Skeletal muscle tissue (tissue), 4 donors: Measurements from ENCODE around the gene CHP2. TPM values are rescaled to one million over a fixed set of nuclear protein-coding genes. Genes with fewer than 3 reads are reported as not detected.

ENCODE experiments used
- H3K27ac ChIP-seq: one replicate; pipeline ENCODE4 v1.7.0; 2013; ENCODE audit warnings: mild to moderate bottlenecking, low read depth, low read length, inconsistent platforms
- H3K27me3 ChIP-seq, 3 donors: one replicate each; pipeline ENCODE4 v1.7.0; 2013; ENCODE audit warnings: low read length in 3 of 3; ENCODE audit not compliant: control insufficient read depth in 3 of 3, insufficient read depth in 3 of 3
- H3K36me3 ChIP-seq, 3 donors: one replicate each; pipeline ENCODE4 v1.7.0; 2013; ENCODE audit warnings: low read length in 3 of 3; ENCODE audit not compliant: control insufficient read depth in 3 of 3, insufficient read depth in 3 of 3
- H3K4me1 ChIP-seq, 3 donors: one replicate each; pipeline ENCODE4 v1.7.0; 2013; ENCODE audit warnings: low read length in 3 of 3, mild to moderate bottlenecking in 3 of 3; ENCODE audit not compliant: control insufficient read depth in 3 of 3, insufficient read depth in 3 of 3
- H3K4me3 ChIP-seq, 3 donors: one replicate each; pipeline ENCODE4 v1.7.0; 2013; ENCODE audit warnings: low read length in 3 of 3
- H3K9ac ChIP-seq, 3 donors: one replicate each; pipeline ENCODE4 v1.7.0; 2013; ENCODE audit warnings: low read length in 3 of 3, mild to moderate bottlenecking in 3 of 3, moderate library complexity in 2 of 3, low read depth in 1 of 3
- H3K9me3 ChIP-seq, 3 donors: one replicate each; pipeline ENCODE4 v1.7.0; 2013; ENCODE audit warnings: low read length in 3 of 3; ENCODE audit not compliant: control insufficient read depth in 3 of 3
- total RNA-seq: library from RNA; depleted of rRNA; stranded (reverse); fragments of >200 nt; gene quantifications from one replicate; pipeline ENCODE4 v1.2.3, GENCODE V29; 2014
- donor health status: Osteomylitis.

CHP2 gene
- total RNA-seq, 1 donor from 2014 or later: not detected

DNA sequence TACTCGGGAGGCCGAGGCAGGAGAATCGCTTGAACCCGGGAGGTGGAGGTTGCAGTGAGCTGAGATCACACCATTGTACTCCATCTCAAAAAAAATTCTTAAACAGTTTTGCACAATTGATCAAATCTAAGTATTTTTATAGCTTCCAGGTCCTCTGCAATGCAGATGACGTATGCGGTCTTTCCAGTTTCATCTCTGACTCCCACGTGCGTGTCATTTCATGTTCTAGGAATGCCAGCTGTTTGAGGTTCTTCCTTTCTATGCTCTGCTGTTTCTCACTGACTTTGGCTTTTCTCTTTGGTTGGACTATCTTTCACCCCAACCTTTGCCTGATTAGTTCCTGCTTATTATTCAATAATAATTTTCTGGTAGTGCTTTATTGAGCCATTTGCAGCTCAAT is 16.2 kb downstream of the CHP2 start:
- no peak overlapping the region for H3K27ac ChIP-seq
- H3K9me3 ChIP-seq: no peaks in the 10 kb centered on the region
- H3K4me1 ChIP-seq: no peaks in the 10 kb centered on the region
- H3K4me3 ChIP-seq: no peak overlapping the region
- no peaks in the 10 kb centered on the region for H3K36me3 ChIP-seq
- H3K27me3 ChIP-seq: no peaks in the 10 kb centered on the region
- H3K9ac ChIP-seq: no peak overlapping the region

GRCh38 chr16:23771642-23772041 is 16.8 kb downstream of the CHP2 start:
- H3K4me1 ChIP-seq: no peaks in the 10 kb centered on the region

DNA sequence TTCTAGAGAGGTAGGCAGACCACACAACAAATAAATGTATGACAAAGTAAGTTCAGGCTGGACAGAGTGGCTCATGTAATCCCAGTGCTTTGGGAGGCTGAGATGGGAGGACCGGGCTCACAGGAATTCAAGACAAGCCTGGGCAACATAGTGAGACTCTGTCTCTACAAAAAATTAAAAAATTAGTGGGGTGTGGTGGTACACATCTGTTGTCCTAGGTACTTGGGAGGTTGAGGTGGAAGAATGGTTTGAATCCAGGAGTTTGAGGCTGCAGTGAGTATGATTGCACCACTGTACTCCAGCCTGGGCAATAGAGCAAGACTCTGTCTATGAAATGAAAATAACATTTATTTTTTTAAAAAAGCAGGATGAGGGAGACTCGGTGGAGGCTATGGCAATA is 18.5 kb downstream of the CHP2 start:
- Histone ChIP-seq H3K27ac (no peak overlapping the region), H3K27me3 (no peaks in the 10 kb centered on the region), H3K9ac (no peak overlapping the region), H3K4me3 (no peak overlapping the region), H3K36me3 (no peaks in the 10 kb centered on the region), H3K9me3 (no peaks in the 10 kb centered on the region), H3K4me1 (no peaks in the 10 kb centered on the region)

More at GRCh38 chr16:23771642-23772041, 16.8 kb downstream of the CHP2 start:
- no peaks in the 10 kb centered on the region for H3K27me3 ChIP-seq
- H3K4me3 ChIP-seq: no peak overlapping the region
- no peak overlapping the region for H3K9ac ChIP-seq
- H3K36me3 ChIP-seq: no peaks in the 10 kb centered on the region
- H3K27ac ChIP-seq: no peak overlapping the region
- H3K9me3 ChIP-seq: no peaks in the 10 kb centered on the region

GRCh38 chr16:23781176-23781575 is 26.4 kb downstream of the CHP2 start:
- H3K9me3 ChIP-seq: no peaks in the 10 kb centered on the region
- no peak overlapping the region for H3K9ac ChIP-seq
- no peaks in the 10 kb centered on the region for H3K4me1 ChIP-seq
- H3K36me3 ChIP-seq: no peaks in the 10 kb centered on the region
- no peak overlapping the region for H3K27ac ChIP-seq
- no peak overlapping the region for H3K4me3 ChIP-seq
- peaks cover 0 to 2% (median 0%) of the 10 kb centered on the region in 3 donors for H3K27me3 ChIP-seq

DNA sequence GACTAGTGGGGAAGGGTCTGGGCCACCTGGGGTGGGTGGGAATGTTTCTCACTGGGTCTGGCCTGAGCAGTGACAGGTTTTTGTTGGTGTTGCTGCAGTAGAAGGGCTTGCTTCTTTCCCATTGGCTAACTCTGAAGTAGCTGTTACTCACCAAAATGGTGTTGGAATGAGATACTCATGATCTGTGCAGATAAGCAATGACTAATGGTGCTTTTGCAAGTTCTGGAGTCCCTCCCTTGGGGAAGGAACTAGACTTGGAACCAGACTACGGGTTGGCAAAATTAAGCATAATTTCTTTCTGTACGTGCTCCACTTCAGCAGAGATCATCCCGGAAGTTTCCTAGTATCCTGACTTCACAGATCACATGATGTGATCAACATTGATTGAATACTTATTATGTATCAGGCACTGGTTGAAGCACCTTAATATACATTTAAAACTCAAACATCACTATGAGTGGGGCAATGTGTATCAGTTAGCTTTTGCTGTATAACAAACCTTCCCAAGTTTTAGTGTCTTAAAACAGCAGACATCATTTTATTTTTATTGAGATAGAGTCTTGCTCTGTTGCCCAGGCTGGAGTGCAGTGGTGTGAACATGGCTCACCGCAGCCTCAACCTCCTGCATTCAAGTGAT is 30.1 kb downstream of the CHP2 start:
- no peak overlapping the region for H3K9ac ChIP-seq
- no peaks in the 10 kb centered on the region for H3K4me1 ChIP-seq
- H3K27me3 ChIP-seq: peaks cover 0 to 2% (median 0%) of the 10 kb centered on the region in 3 donors
- no peak overlapping the region for H3K27ac ChIP-seq
- H3K4me3 ChIP-seq: no peak overlapping the region
- H3K9me3 ChIP-seq: no peaks in the 10 kb centered on the region
- H3K36me3 ChIP-seq: no peaks in the 10 kb centered on the region

GRCh38 chr16:23785842-23786241 is 31.0 kb downstream of the CHP2 start:
- no peak overlapping the region for H3K4me3 ChIP-seq
- H3K9ac ChIP-seq: no peak overlapping the region
- no peaks in the 10 kb centered on the region for H3K4me1 ChIP-seq
- H3K36me3 ChIP-seq: no peaks in the 10 kb centered on the region
- H3K9me3 ChIP-seq: no peaks in the 10 kb centered on the region
- peaks cover 0 to 2% (median 0%) of the 10 kb centered on the region in 3 donors for H3K27me3 ChIP-seq
- no peak overlapping the region for H3K27ac ChIP-seq

DNA sequence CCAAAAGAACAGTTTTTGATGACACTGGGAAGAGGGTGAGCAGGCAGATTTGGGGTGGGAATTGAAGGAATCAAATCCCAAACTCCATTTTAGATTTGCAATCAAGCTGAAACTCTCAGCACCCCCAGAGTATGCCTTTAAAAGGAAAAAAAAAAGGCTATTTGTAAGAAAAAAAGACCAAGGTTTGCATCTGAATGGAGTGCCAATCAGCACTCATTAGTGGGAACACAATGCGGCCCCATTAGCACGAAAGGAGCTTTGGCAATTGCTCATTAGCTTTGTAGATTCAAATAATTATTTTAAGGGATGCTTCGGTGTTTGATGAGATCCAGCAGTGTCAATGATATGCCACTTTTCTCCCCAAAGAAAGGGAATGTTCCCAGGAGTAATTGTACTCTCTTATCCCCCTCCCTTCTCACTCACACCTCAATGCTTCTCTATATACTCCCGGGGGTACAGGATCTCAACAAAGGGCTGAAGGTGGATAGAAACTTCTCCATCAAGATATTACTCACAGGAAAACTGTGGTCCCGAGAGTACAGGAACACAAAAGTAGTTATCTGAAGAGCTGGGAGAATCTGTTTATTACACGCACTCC is 32.2 kb downstream of the CHP2 start:
- no peaks in the 10 kb centered on the region for H3K36me3 ChIP-seq
- H3K4me1 ChIP-seq: no peaks in the 10 kb centered on the region
- no peak overlapping the region for H3K9ac ChIP-seq
- H3K27me3 ChIP-seq: no peaks in the 10 kb centered on the region
- no peak overlapping the region for H3K4me3 ChIP-seq
- no peaks in the 10 kb centered on the region for H3K9me3 ChIP-seq
- no peak overlapping the region for H3K27ac ChIP-seq

DNA sequence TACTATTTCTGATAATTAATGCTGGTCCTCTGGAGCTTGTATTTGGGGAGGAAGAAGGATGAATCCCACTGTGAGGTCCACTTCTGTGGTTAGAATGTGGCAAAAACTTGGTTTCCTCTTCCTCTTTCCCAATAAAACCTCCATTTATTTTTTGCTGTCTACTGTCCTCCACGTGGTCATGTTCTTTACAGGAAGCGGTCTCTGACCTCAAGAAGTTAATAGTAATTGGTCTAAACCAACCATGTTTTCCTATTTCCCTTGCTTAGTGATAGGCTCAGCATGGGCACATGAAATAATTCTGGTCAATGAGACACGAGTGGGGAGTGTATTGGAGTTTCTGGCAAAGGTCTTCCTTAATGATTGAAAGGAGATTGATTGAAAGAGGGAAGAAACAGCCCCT is 33.9 kb downstream of the CHP2 start:
- no peak overlapping the region for H3K27ac ChIP-seq
- no peaks in the 10 kb centered on the region for H3K27me3 ChIP-seq
- no peaks in the 10 kb centered on the region for H3K9me3 ChIP-seq
- H3K36me3 ChIP-seq: no peaks in the 10 kb centered on the region
- no peak overlapping the region for H3K4me3 ChIP-seq
- H3K4me1 ChIP-seq: no peaks in the 10 kb centered on the region
- no peak overlapping the region for H3K9ac ChIP-seq

DNA sequence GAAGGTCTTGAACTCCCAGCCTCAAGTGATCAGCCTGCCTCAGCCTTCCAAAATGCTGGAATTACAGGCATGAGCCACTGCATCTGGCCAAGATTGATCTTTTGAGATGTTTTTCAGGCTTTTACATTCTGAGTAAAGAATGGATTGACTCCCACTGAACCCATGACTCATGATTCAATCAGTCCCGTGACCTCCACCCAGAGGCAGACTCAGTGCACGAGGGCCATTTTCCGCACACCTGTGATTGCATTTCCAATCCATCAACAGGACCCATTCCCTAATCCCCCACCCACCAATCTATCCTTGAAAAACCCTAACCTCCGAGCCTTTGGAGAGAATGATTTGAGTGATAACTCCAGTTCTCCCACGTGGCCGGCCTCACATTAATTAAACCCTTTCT is 40.6 kb downstream of the CHP2 start:
- Histone ChIP-seq H3K4me1 (no peaks in the 10 kb centered on the region), H3K27me3 (peaks cover 0 to 3% (median under 1%) of the 10 kb centered on the region in 3 donors), H3K9me3 (no peaks in the 10 kb centered on the region)

DNA sequence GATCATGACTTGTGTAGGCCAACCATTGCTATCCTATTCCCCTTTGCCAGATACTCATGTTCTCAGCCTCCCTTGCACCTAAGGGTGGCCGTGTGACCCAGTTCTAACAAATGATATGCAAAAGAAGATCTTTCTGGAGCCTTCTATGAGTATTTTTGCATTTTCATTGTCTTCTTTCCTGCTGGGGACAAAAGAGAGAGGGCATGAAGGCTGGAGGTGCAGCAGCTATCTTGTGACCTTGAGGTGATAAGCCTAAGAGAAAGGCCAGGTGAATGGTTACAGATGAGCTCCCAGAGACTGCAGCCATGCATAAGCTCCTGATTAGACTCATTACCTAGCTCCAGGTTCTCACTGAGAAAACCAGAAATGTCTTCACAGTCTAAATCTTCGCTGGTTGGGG is 42.1 kb downstream of the CHP2 start:
- H3K27me3 ChIP-seq: peaks cover 0 to 3% (median 3%) of the 10 kb centered on the region in 3 donors
- no peaks in the 10 kb centered on the region for H3K36me3 ChIP-seq
- no peak overlapping the region for H3K4me3 ChIP-seq
- H3K9ac ChIP-seq: no peak overlapping the region
- H3K9me3 ChIP-seq: no peaks in the 10 kb centered on the region
- no peaks in the 10 kb centered on the region for H3K4me1 ChIP-seq
- H3K27ac ChIP-seq: no peak overlapping the region

More for the DNA sequence above, 40.6 kb downstream of the CHP2 start:
- Histone ChIP-seq H3K4me3 (no peak overlapping the region), H3K36me3 (no peaks in the 10 kb centered on the region), H3K27ac (no peak overlapping the region), H3K9ac (no peak overlapping the region)
